ENCODE data around the gene OBSCN. TPM values are rescaled to one million over a fixed set of nuclear protein-coding genes. Genes with fewer than 3 reads are reported as not detected.
A peak's percentile ranks its signal among the peaks of the same experiment; 100 is the strongest.

Gene OBSCN
- total RNA-seq, 6 experiments from 2014 or later: 0.27 to 1.8 (median 0.53) TPM

DNA sequence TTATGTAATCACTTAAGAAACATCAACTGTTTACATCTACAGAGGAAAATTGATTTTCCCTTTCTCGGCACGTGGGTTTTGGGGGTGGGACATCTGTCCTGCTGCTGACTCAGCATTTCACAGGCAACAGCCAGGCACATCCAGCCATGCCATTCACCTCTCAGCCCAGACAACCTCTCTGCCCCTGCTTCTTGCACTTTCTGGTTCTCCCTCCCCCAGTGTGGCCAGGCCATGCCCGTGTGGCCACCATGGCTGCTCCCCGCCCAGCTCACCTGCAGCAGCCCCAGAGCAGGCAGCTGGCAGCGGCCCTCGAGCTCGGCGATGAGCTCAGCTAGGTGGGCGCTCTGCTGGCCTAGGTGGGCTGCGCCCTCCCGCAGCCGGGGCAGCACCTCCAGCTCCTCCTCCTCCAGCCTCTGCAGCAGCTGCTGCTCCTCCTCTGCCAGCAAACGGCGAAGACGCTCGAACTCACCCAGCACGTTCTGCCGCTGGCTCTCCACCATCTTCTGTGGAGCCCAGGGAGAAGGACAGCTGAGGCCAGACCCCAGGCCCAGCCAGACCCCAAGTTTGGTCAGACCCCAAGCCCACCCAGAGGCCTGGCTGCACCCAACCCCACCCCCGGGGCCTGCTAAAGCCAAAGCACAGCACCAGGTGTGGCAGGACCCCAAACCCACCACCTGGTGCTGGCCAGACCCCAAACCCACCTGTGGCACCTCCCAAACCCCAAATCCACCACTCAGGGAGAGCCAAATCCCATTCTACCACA, 193.0 kb downstream of the OBSCN start:
- Mint-ChIP-seq H3K27me3 (ENCODE audit: insufficient read depth) (no peaks in the 10 kb centered on the region), H3K27ac (no peak overlapping the region), H3K36me3 (ENCODE audit: low read depth) (peaks cover 12% of the 10 kb centered on the region; the same call in 1 of the 2 replicates), H3K9me3 (no peaks in the 10 kb centered on the region), H3K4me3 (no peak overlapping the region), H3K4me1 (ENCODE audit: low read depth) (peaks cover 26% of the 10 kb centered on the region)
- TF ChIP-seq, protein P1, sequence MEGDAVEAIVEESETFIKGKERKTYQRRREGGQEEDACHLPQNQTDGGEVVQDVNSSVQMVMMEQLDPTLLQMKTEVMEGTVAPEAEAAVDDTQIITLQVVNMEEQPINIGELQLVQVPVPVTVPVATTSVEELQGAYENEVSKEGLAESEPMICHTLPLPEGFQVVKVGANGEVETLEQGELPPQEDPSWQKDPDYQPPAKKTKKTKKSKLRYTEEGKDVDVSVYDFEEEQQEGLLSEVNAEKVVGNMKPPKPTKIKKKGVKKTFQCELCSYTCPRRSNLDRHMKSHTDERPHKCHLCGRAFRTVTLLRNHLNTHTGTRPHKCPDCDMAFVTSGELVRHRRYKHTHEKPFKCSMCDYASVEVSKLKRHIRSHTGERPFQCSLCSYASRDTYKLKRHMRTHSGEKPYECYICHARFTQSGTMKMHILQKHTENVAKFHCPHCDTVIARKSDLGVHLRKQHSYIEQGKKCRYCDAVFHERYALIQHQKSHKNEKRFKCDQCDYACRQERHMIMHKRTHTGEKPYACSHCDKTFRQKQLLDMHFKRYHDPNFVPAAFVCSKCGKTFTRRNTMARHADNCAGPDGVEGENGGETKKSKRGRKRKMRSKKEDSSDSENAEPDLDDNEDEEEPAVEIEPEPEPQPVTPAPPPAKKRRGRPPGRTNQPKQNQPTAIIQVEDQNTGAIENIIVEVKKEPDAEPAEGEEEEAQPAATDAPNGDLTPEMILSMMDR (IDR thresholded peaks at IDR 0.05): no peak
- DNase-seq: no peak

DNA sequence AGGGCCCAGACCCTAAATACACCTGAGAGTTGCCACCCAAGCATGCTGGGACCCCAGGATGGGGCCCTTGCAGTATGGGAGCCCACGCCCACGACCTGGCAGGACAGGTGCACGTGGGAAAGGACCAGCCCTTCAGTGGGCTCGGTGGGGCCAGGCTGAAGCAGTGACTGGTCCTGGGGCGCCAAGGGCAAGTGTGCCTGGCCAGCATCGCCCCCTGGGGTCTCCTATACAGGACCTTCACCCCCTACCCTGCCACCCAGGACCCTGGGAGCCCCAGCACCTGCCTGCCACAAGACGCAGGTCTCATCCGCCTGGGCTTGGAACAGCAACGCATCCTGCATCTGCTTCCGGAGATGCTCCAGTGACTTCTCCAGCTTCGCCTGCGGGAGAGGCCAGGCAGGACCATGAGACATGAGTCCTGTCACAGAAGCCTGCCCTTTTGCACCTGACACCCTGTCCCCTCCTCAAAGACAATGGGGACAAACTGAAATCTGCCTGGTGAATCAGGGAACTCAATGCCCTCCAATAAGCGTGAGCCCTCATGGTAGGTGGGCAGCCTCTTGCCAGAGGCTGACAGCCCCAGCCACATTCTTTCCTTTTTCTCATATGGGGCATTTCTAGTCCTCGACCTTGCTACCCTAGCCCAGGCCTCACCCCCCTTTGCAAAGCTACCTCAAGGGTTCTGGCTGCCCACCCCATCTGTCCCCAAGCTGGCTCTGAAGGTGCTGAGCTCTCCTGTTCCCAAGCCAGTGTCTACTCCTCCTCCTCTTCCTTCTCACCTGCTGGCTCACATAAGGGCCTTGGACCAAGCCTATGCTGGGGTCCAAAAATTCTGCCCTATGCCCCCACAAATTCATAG, 194.2 kb downstream of the OBSCN start:
- Mint-ChIP-seq H3K4me1 (ENCODE audit: low read depth) (peaks cover 26% of the 10 kb centered on the region), H3K27me3 (ENCODE audit: insufficient read depth) (no peaks in the 10 kb centered on the region), H3K4me3 (no peak overlapping the region), H3K36me3 (ENCODE audit: low read depth) (peaks cover 12% of the 10 kb centered on the region; the same call in 1 of the 2 replicates), H3K27ac (no peak overlapping the region), H3K9me3 (no peaks in the 10 kb centered on the region)
- TF ChIP-seq, protein P1 (IDR thresholded peaks at IDR 0.05): no peak
- no peak for DNase-seq

DNA sequence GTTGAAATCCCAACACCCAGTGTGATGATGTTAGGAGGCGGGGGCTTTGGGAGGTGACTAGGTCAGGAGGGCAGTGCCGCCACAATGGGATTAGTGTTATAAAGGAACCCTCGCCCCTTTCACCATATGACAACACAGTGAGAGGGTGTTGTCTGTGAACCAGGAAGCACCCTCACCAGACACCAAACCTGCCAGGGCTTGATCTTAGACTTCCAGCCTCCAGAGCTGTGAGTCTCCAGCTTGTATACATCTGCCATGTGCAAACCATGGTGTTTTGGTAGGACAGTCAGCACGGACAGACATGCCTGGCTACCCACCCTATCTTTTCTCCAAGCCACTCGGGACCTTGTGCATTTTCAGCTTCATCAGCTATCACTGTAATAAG, 194.8 kb downstream of the OBSCN start:
- no peaks in the 10 kb centered on the region for H3K9me3 Mint-ChIP-seq
- H3K36me3 Mint-ChIP-seq (ENCODE audit: low read depth): peaks cover 12% of the 10 kb centered on the region; the same call in 1 of the 2 replicates
- peaks cover 26% of the 10 kb centered on the region for H3K4me1 Mint-ChIP-seq (ENCODE audit: low read depth)
- H3K4me3 Mint-ChIP-seq: no peak overlapping the region
- no peak overlapping the region for H3K27ac Mint-ChIP-seq
- TF ChIP-seq, protein P1 (IDR thresholded peaks at IDR 0.05): no peak
- no peaks in the 10 kb centered on the region for H3K27me3 Mint-ChIP-seq (ENCODE audit: insufficient read depth)
- DNase-seq: no peak

DNA sequence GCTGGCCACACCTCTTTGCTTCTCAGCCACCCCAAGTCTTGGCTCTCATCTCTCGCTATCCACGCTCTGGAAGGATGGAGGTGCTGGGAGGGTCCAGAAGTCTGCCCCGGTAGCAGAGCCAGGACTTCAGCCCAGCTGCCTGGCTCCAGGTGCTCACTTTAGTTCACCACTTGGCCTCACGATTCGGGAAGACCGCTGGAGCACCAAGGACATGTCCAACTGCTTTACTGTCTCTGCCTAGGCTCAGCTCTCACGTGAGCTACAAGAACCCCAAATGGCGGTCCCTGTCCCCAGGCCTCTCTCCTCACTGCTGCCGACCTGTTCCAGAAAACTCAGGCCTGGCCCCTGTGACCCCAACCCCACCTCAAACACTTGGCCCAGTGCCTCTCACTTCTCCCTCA, 195.4 kb downstream of the OBSCN start:
- TF ChIP-seq, protein P1 (IDR thresholded peaks at IDR 0.05): no peak
- H3K4me1 Mint-ChIP-seq (ENCODE audit: low read depth): peaks cover 32% of the 10 kb centered on the region
- DNase-seq: no peak
- no peaks in the 10 kb centered on the region for H3K9me3 Mint-ChIP-seq
- H3K27ac Mint-ChIP-seq: no peak overlapping the region
- peaks cover 12% of the 10 kb centered on the region; the same call in 1 of the 2 replicates for H3K36me3 Mint-ChIP-seq (ENCODE audit: low read depth)
- H3K4me3 Mint-ChIP-seq: no peak overlapping the region
- no peaks in the 10 kb centered on the region for H3K27me3 Mint-ChIP-seq (ENCODE audit: insufficient read depth)

DNA sequence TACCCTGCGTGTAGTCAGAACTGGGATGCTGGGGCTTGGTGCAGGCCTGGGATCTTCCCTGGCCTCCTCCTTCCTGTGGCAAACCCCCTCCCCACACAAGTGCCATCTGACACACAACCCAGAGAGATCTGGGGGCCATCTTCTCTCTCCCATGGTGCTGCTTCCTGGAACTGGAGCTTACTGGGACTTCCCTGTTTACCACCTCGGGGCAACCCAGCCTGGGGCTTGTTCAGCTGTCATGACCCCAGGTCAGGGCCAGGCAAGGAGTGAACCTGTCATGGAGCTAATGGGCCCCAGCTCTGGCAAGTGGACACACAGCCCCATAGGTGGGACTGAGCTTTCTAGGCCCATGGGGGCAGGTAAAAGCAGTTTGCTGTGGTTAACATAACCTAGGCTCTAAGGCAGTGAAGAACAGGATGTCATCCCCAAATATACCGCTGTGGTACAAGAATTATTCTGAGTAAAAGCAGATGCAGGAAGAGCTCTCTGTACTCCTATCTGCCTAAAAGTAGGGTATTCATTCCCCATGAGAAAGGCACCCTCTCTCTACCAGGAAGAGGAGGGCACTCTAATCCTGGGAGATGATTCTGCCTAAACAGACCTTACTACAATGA, 196.4 kb downstream of the OBSCN start:
- Mint-ChIP-seq H3K36me3 (ENCODE audit: low read depth) (peaks cover 12% of the 10 kb centered on the region; the same call in 1 of the 2 replicates), H3K4me3 (peak overlapping the region; percentile 94), H3K4me1 (ENCODE audit: low read depth) (peaks cover 32% of the 10 kb centered on the region), H3K9me3 (no peaks in the 10 kb centered on the region), H3K27me3 (ENCODE audit: insufficient read depth) (no peaks in the 10 kb centered on the region), H3K27ac (0 out of 2 replicates have a peak overlapping the region, but pooled peaks have one; percentile 1)
- no peak for DNase-seq
- TF ChIP-seq, protein P1 (IDR thresholded peaks at IDR 0.05): no peak
